GM21515 (cell line): Measurements from ENCODE around the gene CRYBB2.
"Not testable (repeated sequence)": the region's sequence is repeated elsewhere in the genome, so short reads cannot be mapped to it uniquely, and the experiment has no call there.

Experiments
- ATAC-seq: cut with Tn5 transposase; IDR thresholded peaks from one replicate; pipeline ENCODE4 v1.9.1; 2021; ENCODE audit not compliant: unreplicated experiment

Gene CRYBB2

DNA sequence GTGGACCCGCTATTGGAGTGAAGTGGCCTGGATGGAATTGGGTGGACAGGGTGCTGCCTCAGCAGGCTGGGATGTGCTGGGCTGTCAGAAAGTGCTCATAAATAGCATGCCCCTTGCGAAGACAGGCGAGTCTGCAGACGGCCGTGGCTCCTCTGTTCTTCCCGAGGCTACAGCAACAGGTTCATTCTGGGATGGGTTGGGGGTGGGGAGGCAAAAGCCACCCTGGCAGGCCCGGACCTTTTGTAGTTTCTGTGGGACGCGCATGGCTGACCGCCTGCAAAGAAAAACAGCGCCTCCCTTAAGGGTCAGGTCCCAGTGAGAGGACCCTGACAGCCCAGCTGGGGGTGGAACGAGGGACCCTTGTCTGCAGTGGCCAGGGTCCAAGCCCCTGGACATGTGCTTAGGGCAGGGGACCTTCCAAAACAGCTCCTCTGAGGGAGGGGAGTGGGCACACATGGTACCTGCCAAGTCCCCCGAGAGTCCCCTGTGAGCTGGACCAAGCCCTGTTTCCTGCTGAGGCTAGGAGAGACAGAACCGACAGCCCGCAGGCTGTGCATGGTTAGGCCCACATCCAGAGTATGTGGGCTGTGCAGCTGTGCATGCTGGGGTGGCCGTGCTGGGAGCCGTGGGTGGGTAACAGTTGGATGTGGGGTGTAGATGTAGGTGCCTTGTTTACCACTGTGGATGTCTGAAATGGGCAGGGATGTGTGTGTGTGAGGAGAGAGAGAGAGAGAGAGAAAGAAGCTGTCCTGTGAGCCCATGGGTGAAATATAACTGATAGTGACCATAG, 19.5 kb upstream of the CRYBB2 start, which contains the start of gene CRYBB3:
Gene CRYBB3 (plus strand): TSS at position 128 of the 790 bp plus-strand sequence. CDS start 1,539 bp downstream, outside the sequence.
- ATAC-seq, result no peak

DNA sequence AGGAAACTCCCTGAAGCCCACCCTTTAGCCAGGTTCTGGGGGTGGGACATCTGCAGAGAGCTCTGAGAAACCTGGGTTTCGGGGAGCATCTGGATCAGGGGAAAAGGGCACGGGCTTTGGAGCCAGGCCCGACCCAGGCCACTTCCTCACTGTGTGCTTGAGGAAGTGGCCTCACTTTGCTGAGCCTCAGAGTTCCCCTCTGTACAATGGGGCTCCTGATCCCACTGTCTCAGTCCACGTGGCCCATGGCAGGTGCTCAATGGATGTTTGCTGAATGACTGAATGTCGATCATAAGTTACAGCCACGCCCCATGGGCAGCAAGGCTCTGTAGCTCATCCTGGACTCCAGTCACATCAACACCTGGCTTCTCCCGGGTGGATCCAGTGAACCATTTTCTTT, 18.5 kb upstream of the CRYBB2 start:
- ATAC-seq, result no peak

DNA sequence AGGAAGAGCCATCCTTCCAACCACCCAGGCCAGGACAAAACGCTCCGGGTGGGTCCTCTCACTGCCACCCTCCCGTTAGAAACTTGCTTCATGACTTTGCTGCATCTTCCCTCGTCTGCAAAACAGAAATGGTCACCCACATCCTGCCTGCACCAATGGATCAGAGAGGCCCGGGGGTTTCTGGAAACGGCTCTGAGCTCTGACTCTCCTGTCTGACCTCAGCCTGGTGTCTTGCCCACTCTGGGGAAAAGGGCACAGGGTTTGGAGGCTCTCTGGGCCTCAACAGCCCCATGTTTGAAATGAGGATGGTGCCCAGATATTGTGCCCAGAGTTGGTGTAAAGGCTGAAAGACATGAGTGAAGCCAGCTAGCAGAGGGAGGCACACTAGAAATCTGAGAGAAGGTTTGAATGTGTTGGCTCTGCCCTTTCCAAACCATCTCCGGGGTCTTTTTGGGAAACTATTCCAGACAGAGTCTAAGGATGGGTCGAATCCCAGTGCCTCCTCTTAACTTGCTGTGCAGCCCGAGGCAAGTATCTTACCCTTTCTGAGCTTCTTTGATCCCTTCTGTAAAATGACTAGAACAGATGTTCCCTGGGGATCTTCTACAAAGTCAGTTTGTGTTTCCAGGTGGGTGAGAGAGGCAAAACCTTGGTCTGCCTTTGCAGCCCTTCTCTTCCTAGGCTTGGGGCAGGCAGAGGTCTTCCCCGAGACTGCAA, 17.7 kb upstream of the CRYBB2 start:
- ATAC-seq, result no peak

DNA sequence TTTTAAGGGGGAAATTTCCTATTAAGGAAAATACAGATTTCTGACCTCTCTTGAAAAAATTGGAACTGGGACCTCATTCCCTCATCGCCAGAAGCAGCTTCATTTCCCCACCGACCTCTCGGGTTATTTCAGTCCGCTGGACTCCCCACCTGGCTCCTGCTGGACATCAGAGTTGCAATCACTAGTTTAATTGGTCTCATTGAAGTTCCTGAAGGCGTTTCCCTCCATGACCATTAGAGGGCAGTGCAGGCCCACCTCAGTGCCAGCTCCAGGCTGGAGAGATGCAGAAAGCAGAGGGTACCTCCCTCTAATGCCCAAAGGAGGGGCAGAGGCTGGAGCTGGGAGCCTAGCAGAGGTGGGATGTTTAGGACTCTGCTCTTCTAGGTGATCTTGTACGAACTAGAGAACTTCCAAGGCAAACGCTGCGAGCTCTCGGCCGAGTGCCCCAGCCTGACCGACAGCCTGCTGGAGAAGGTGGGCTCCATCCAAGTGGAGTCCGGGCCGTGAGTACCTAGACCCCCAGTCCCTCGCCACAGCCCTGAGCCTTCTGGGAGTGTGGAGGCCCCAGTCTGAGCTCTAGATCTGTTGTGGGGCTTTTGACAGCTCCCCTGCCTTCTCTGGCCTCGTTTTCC, 17.0 kb upstream of the CRYBB2 start:
- no peak for ATAC-seq

DNA sequence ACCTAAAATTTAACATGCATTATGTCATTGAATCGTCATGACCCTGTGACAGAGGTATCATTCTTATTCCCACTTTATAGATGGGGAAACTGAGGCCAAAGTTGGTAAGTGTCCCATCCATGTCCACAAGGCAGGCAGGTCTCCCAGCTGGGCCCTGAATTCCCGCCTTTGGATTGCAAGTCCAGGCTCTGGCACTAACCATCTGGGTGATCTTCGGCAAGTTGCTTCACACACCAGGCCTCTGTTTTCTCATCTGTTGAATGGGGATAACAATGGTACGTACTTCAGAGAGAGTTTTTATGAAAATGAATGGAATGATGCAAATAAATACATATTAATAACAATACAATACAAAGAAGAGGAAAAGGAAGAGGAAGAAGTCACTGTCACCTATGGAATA, 16.4 kb upstream of the CRYBB2 start:
- ATAC-seq, result no peak

DNA sequence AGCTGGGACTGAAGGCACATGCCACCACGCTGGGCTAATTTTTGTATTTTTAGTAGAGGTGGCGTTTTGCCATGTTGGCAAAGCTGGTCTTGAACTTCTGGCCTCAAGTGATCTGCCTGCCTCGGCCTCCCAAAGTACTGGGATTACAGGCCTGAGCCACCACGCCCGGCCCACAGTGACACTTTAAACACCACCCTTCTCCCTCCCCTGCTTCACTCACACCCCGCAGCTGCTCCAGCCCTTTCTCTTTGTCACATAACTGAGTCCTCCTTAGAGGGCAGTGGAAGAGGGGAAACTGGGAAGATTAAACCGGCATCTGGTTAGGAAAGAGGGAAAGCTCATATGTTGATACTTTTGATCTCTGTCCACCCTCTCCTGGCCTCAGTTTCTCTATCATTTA, 14.9 kb upstream of the CRYBB2 start:
- ATAC-seq, result not testable (repeated sequence)

DNA sequence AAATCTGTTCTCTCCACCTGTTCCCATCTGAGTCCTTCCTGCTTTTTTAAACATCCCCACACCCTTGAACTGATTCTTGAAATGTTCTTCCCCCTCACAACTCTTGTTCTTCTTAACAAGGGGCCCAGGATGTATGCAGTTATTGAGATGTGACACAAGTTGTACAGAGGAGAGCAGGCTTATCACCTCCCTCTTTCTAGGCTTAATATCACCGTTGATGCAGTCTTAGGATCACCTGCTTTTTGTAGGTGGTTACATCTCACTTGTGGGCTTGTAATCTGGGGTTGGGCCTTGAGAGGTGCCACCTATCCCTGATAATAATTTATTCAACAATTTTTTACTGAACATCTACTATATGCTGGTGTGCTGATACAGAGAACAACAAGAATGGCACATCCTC, 13.6 kb upstream of the CRYBB2 start:
- ATAC-seq, result no peak

DNA sequence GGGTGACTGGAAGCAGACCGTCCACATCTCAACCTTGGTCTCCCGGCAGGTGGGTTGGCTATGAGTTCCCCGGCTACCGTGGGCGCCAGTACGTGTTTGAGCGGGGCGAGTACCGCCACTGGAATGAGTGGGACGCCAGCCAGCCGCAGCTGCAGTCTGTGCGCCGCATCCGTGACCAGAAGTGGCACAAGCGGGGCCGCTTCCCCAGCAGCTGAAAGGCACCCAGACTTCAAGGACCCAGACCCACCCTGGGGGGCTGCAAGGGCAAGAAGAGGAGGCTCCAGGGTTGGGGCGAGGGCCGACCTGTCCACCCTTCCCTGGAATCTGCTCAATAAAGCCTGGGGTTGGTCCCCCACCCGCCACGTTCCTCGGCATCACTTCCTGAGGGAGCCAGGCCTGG, 12.4 kb upstream of the CRYBB2 start:
- no peak for ATAC-seq

DNA sequence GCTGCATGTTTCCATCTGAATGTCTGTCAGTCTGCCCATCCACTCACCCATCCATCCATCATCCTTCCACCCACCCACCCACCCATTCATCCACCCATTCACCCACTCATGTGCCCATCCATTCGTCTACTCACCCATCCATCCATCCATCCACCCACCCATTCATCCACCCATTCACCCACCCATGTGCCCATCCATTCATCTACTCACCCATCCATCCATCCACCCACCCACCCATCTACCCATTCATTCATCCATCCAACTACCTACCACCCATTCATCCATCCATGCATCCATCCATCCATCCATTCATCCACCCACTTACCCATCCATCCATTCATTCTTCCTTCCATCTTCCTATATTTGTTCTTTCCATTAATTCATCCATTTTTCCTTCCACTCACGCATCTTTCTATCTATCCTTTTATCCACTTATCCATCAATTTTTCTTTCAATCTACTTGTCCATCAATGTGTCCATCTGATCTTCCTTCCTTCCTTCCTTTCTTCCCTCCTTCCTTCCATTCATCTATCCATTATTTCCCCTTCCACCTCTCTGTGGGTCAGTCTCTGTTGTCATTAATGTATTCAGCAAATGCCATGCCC, 11.8 kb upstream of the CRYBB2 start:
- ATAC-seq, result no peak

DNA sequence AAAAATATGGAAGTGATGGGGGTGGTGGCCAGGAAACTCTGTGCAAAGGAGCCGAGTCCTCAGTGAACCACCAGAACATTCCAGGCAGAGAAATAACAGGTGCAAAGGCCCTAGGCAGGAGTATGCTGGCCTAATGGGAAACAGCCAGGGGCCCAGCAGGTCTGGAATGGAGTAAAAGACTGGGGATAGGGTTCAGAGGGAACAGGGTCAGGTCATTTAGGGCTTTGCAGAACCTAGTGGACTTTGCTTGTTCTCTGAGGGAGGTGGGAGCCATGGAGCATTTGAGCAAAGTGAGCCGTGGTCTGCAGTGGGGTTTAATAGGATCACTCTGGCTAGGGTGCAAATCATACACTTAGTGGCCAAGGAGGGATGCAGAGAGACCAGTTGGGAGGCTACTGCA, 11.1 kb upstream of the CRYBB2 start:
- ATAC-seq, result no peak

DNA sequence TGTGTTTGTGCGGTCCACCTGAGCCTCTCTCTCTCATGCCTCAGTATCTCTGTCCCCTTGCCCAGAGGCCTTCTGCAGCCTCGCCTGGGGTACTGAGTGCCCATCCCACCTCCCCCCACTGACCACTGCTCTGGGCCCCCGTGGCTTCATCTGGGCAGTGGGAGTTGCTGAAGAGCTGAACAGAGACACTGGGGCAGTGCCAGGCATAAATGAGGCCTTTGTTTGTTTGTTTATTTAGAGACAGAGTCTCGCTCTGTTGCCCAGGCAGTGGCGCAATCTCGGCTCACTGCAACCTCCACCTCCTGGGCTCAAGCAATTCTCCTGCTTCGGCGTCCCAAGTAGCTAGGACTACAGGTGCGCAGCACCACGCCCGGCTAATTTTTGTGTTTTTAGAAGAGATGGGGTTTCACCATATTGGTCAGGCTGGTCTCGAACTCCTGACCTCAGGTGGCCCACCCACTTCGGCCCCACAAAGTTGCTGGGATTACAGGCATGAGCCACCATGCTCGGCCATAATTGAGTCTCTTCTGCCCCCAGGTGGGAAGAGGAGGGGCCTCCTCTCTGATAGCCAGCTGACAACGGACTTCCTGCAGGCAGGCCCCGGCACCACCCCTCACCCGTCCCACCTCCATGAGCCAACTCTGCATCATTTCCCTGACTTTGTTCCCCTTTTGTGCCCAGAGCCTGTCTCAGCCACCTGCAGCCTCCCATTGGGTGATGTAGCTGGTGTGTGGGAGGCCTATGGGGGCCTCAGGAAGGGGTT, 10.5 kb upstream of the CRYBB2 start:
- ATAC-seq, result no peak

DNA sequence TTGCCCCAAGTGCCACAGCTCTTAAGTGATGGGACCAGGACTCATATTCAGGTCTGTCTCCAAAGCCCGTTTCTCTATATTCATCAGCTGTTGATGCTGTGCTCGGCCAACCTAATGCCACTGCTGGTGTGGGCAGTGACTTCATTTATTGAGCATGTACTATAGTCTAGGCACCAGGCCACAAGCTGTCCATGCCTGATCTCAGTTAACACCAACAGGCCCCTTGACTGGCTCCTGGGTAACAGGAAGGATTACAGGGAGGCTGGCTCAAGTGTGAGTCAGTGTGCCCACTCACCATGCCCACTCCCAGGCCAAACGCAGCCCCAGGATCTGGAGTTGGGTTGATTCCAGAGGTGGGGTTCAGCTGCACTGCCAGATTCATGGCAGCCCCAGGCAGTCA, 8.6 kb upstream of the CRYBB2 start:
- no peak for ATAC-seq

DNA sequence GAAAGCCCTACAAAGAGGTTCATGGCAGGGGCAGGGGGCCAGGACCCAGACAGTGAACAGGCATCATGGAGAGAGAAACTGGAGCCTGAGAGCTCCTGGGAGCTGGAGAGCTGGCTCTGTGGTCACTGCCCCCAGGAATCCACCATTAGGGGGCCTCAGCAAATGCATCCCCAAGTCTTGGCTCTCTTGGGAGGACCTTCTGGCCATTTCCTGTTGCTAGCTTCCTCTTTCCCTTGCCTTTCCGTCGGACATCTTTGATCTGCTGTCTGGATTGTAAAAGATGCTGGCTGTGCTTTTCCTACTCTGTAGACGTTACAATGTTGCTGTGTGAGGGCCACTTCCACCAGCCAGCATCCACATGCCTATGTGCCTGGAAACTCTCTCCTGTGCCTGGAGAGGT, 7.1 kb upstream of the CRYBB2 start:
- ATAC-seq, result no peak

DNA sequence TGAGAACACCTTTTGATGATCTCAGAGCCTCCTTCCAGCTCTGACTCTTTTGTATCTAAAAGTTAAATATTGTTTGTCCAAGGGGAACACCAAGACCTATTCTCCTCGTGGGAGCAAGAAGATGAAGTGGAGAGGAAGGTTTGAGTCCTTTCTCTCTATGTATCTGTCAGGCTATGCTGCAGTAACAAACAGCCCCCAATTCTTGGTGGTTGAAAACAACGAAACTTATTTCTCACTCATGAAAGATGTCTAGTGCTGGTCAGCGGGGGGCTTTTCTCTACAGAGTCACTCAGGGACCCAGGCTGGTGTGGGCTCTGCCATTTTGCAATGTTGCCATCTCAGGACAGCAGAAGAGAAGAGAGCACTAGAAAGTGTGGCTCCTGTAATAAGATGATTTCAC, 6.2 kb upstream of the CRYBB2 start:
- ATAC-seq, result no peak

DNA sequence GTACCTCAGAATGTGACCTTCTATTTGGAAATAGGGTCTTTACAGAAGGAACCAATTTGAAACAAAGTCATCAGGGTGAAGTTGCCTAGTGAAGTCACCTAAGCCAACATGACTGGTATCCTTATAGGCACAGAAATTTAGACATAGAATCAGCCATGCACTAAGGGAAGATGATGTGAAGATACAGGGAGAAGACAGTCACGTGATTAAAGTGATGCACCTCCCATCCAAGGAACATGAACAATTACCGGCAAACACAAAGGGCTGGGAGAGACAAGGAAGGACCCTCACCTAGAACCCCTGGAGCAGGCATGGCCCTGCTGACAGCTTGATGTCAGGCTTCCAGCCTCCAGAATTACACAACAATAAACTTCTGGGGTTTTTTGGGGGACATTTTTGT, 3.2 kb upstream of the CRYBB2 start:
- ATAC-seq, result no peak

DNA sequence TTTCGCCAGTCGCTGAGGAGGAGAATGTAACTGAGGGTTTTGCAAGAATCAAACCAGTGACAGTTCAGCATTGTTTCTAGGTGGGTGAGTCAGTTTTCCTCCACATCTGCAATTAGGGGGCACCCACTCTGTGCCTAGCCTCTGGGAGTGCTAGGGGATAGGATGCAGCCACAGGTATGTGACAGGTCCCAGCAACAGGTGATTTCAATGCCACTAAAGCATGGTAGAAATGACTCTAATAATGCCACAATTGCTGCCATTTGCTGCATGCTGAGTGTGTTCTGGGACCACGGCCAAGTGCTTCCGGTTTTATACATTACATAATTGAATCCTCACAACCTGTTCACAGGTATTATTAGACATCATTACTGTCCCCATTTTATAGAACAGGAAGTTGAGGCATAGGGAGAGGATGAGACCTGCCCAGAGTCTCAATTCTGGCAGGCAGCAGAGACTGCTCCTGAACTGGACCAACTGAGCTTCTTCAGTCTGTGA, 556 bp downstream of the CRYBB2 start:
- no peak for ATAC-seq

DNA sequence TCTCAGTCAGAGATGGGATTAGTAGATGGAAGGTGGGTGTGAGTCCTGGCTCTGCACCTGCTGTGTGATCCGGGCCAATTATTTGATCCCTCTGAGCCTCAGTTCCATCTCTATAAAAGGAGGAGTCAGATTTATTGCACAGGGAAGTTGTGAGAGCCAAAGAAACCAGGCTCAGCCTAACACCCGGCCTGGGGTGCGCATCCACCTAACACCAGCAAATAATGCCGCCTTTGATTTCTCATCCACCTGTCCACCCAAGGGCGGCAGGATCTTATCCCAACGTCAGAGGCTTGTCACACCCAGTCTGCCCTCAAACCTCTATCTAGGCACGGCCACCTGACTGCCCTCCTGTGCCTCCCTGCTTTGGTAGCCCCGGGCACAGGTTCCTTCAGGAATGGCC, 2.4 kb downstream of the CRYBB2 start:
- no peak for ATAC-seq

DNA sequence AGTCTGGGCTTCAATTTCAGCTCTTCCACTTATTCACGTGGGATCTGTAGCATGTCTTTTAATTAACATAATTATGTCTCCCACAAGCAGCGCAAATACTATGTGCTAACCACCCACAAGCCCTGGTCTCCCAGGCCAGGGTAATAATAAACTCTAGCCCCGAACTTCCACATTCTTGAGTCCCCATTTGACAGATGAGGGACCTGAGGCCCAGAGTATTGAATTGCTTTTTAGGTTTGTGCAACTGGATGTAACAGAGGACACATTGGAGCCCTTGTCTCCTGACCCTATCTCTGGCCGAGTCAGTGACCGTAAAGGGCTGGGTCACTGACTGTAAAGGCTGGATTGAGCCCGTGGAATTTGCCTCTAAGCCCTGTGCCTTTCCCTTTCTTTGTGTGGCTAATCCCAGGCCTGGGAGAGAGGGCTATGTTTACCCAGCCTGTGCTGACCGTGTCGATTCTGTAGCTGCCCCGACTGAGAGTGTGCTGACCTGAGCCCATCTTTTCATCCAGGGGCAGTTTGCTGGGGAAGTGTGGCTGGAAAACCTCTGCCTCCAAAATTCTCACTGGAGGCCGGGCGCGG, 3.9 kb downstream of the CRYBB2 start:
- ATAC-seq, result no peak

DNA sequence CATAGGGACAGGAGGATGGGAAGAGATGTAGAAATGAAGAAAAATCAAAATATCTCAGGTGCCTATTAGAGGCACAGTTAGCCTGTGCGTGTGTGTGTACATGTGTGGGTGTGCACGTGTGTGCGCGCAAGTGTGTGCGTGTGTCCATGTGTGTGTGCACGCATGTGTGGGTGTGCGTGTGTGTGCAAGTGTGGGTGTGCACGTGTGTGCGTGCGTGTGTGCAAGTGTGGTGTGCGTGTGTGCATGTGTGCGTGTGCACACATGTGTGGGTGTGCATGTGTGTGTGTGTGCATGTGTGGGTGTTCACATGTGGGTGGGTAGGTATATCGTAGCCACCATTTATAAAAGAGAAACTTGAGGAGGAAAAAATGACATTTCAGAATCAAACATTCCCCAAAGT, 9.4 kb downstream of the CRYBB2 start:
- ATAC-seq, result no peak

DNA sequence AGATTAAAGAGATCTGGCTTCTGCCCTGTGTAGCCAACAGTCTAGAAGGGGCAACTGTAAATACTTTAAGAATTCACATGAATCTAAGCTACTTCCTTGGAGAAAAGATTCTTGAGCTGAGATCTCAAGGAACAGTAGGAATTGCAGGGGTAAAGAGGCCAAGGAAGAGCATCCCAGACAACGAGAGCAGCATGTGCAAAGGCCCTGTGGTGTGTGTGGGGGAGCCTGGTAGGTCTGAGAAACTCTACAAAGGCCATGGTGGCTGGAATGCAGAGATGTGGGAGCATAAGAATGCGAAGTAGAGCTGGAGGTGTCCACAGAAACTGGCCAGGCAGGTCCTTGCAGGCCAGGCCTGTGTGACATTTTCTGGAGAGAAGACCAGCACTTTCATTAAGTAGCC, 11.3 kb downstream of the CRYBB2 start:
- ATAC-seq, result not testable (repeated sequence)
